DMS153 treated with DMSO at 0.1 percent for 48 hours (cell line): ENCODE measurements around the gene GGTA1.
"Not testable (repeated sequence)": the region's sequence is repeated elsewhere in the genome, so short reads cannot be mapped to it uniquely, and the experiment has no call there.

ENCODE experiments used
- DNase-seq: peaks from one replicate; lab custom pipeline; 2025; ENCODE audit not compliant: unreplicated experiment; lab: John Stamatoyannopoulos, UW

The GGTA1 gene

GRCh38 chr9:121459513-121459912 is 40.1 kb downstream of the GGTA1 start:
- no peak for DNase-seq

- not testable (repeated sequence) for DNase-seq
Observed at GRCh38 chr9:121458449-121458848, 41.2 kb downstream of the GGTA1 start.

- DNase-seq, result no peak
Observed at GRCh38 chr9:121455527-121456239, 44.0 kb downstream of the GGTA1 start.

- DNase-seq, result no peak
Observed at GRCh38 chr9:121454972-121455371, 44.7 kb downstream of the GGTA1 start.

DNA sequence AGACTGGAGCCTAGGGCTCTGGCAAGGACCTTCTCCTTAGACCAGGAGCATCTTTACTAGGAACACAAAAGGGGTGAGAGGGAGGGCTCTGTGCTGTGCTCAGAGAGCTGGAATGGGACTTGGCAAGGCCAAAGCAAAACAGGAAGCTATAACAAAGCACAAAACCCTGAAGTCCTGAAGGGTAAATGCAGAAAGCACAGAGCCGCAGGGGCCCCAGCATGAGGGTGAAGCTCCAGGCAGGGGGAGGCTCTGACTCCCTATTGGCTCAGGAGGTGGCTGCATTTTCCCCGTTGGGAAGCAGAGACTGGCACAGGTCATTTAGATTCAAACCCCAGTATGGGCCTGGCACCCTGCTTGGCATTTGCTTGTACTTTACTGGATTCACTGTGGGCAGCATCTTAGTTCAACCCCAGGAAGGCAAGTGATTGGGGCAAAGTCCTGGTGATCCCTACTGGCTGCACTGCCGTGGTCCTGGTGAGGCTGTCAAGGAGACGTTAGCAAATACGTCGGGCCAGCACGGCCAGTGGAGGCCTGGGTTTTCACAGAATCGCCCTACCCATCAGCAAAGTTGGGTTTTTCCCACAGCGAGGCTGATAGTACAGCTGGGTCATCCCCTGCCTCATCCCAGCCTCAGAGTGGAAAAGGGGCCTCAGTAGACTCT is 46.3 kb downstream of the GGTA1 start:
- DNase-seq, result peak; percentile 6

- DNase-seq, result no peak
Observed at GRCh38 chr9:121452085-121452484, 47.6 kb downstream of the GGTA1 start.

DNA sequence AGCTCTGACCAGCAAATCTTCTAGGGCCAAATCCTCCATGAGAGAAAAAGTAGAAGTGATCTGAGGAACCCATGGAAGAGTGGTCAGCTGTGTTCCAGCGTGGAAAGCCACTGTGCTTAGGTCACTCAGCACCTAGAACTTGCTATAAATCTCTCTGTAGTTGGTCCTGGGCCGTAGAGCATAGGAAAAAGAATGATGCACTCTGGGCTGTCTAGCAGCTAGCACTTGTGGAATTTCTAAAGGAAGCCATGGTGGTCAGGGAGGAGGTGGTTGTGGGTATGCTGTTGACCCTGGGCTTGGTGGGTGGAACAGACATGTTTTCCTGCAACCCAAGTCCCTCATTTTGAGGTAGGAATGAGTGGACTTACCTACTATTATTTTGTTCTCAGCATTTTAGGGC is 48.1 kb downstream of the GGTA1 start:
- DNase-seq, result no peak

GRCh38 chr9:121450241-121450640 is 49.4 kb downstream of the GGTA1 start:
- peak; percentile 22 for DNase-seq

GRCh38 chr9:121449786-121450185 is 49.9 kb downstream of the GGTA1 start:
- DNase-seq, result no peak

DNA sequence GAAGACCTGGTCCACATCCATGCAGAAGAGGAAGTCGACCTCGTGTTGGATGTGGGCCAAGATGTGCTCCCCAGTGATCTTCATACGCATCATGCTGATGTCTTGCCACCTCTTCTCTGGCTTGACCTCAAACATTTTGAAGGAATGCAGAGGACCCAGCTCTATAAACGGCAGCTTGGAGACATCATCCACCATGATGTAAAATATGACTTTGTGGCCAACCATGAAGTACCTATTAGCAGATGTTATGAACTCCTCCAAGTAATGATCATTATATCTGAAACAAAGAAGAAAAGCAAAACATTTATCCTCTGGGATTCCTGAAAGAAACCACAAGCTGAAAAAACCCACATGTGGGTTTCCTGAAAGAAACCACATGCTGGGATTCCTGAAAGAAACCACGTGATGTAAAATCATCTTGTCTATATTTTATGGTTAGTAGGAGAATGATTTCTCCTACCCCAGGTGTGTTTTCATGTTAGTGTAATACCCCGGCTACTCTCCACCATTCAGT is 52.3 kb downstream of the GGTA1 start:
- DNase-seq, result no peak

- DNase-seq, result peak; percentile 8
Observed at GRCh38 chr9:121445986-121446385, 53.7 kb downstream of the GGTA1 start.

DNA sequence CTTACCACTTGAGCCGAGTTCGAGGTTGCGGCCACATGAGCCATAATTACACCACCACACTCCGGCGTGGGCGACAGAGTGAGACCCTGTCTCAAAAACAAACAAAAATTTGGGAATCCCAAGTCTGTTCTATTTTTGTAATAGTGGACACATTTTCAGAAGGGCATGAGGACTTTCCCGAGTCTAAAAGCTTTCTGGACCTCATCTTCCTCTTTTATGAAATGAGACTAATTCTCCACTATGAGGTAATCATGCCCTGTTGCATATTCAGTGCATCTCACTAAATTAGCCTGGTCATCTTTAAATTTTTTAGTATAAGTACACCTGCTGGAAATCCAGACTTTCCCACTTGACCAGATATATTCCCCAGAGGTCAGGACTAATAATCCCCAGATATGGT is 55.7 kb downstream of the GGTA1 start:
- no peak for DNase-seq

- DNase-seq, result no peak
Observed at GRCh38 chr9:121441165-121441564, 58.5 kb downstream of the GGTA1 start.

DNA sequence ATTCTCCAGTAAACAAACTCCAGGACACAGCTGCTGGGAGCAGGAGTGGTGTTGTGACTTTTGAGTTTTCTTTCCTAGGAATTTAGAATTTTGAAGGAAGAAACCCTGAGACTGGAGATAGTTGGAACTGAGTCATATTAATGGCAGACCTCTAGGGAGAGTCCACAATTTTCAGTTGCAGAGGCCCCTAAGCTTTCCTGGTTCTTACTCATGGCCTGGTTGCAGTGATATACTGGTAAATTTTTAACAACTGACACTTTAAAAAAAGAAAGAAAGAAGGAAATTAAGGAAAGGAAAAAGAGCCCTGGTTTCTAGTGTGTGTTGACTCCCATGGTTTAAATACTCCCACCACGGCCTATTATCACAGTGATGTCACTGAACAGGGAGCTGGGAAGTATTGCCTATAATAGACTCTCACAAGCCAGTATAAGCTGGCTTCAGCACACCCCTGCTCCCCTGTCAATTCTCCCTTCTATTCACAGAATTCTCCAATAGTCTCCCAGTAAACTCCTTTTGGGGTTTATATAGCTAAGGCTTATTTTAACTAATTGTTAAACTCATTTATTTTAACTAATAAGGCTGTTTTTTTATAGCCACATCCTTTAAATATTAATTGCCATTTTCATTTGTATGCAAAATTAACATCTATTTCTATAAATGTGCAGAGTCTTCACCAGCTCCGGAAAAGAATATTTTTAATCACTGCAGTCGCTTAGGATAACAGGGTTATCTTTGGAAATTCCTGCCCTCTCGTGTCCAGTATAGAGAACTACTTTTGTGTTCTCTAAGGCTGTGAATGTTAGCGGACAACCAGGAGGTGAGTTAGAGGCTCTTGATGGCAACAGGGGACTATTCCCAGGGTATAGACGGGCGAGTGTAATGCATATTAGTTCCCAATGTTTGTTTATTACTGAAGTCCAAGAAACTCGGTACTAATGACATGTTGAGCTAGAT is 59.7 kb downstream of the GGTA1 start:
- DNase-seq, result no peak

- no peak for DNase-seq
Observed at GRCh38 chr9:121439016-121439415, 60.6 kb downstream of the GGTA1 start.

- no peak for DNase-seq
Observed at GRCh38 chr9:121437891-121438290, 61.8 kb downstream of the GGTA1 start.

- not testable (repeated sequence) for DNase-seq
Observed at GRCh38 chr9:121437046-121437445, 62.6 kb downstream of the GGTA1 start.

GRCh38 chr9:121434969-121435368 is 64.7 kb downstream of the GGTA1 start:
- DNase-seq, result no peak

GRCh38 chr9:121427899-121428298 is 71.7 kb downstream of the GGTA1 start:
- DNase-seq, result no peak

DNA sequence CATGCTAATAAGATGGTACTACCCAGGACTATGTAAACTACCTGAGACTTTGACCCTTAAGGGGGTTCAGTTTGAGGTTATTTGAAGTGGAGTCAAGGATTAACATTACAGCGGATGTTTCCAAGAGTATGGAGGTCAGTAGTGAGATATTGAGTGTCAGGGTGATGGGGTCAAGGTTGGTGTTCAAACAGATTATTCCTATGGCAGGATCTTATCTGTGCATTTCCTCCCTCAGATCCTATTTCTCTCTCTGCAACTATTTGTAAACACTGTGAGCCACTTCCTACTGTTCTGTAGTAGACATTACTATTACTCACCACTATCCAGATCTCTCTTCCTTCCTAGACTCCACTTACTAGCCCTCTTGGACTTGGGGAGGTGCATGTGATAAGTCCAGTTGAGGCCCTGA is 75.6 kb downstream of the GGTA1 start:
- DNase-seq, result no peak

- no peak for DNase-seq
Observed at GRCh38 chr9:121411993-121412392, 87.7 kb downstream of the GGTA1 start.
